Smooth muscle cell (in vitro differentiated cells): ENCODE data around the gene RHBDF1. TPM values are rescaled to one million over a fixed set of nuclear protein-coding genes. Genes with fewer than 3 reads are reported as not detected.

ENCODE experiments used
- DNase-seq: peaks from one replicate; lab custom pipeline; 2025; ENCODE audit not compliant: unreplicated experiment; lab: John Stamatoyannopoulos, UW
- H2AFZ ChIP-seq: fragments of 200-600 bp; sonication (generic); 2 replicates; pipeline ENCODE4 v1.6.0; 2016; ENCODE audit warnings: antibody characterized with exemption, low read depth, mild to moderate bottlenecking
- H3F3A ChIP-seq: fragments of 200-600 bp; sonication (generic); 2 replicates; pipeline ENCODE4 v1.6.0; 2017; ENCODE audit warnings: antibody characterized with exemption, low read depth
- H3K27ac ChIP-seq: fragments of 200-600 bp; sonication (generic); 2 replicates; pipeline ENCODE4 v1.5.1; 2016; ENCODE audit warnings: low read depth, mild to moderate bottlenecking
- H3K27me3 ChIP-seq: fragments of 200-600 bp; sonication (generic); 2 replicates; pipeline ENCODE4 v1.6.1; 2016; ENCODE audit warnings: low read depth, mild to moderate bottlenecking
- H3K36me3 ChIP-seq: fragments of 200-600 bp; sonication (generic); 2 replicates; pipeline ENCODE4 v1.5.1; 2016; ENCODE audit warnings: low read depth
- H3K4me1 ChIP-seq: fragments of 200-600 bp; sonication (generic); 2 replicates; pipeline ENCODE4 v1.5.1; 2016; ENCODE audit warnings: low read depth
- H3K4me2 ChIP-seq: fragments of 200-600 bp; sonication (generic); 2 replicates; pipeline ENCODE4 v1.6.0; 2016; ENCODE audit warnings: mild to moderate bottlenecking
- H3K4me3 ChIP-seq: fragments of 200-600 bp; sonication (generic); 2 replicates; pipeline ENCODE4 v1.5.1; 2016; ENCODE audit warnings: mild to moderate bottlenecking
- H3K79me2 ChIP-seq: fragments of 200-600 bp; sonication (generic); 2 replicates; pipeline ENCODE4 v1.6.0; 2016; ENCODE audit warnings: low read depth, mild to moderate bottlenecking
- H3K9ac ChIP-seq: fragments of 200-600 bp; sonication (generic); 2 replicates; pipeline ENCODE4 v1.6.0; 2016; ENCODE audit warnings: low read depth
- H3K9me3 ChIP-seq: fragments of 200-600 bp; sonication (generic); replicated peaks from 2 replicates; pipeline ENCODE4 v1.5.1; 2016; ENCODE audit warnings: low read depth
- H4K20me1 ChIP-seq: fragments of 200-600 bp; sonication (generic); 2 replicates; pipeline ENCODE4 v1.6.0; 2016; ENCODE audit warnings: low read depth
- WGBS: methylation state at CpG from one replicate; pipeline ENCODE4 v1.1.7; 2016; ENCODE audit warnings: low lambda C conversion rate; 5-methylcytosine and 5-hydroxymethylcytosine counted together
- polyA plus RNA-seq: library from polyadenylated mRNA; unstranded; fragments of >200 nt; fragmentation: Nextera tagmentation; extraction: Ambion mirVana; gene quantifications from 2 replicates; pipeline ENCODE4 v1.2.1, GENCODE V29; 2016
- total RNA-seq: library from RNA; depleted of rRNA; stranded (reverse); fragments of >200 nt; gene quantifications from 2 replicates; pipeline ENCODE4 v1.2.3, GENCODE V29; 2014
- TF ChIP-seq, protein P1 (sequence below): fragments of 200-600 bp; sonication (generic); IDR thresholded peaks from 2 replicates; pipeline ENCODE4 v1.5.1; 2017; ENCODE audit warnings: borderline replicate concordance, mild to moderate bottlenecking, antibody characterized with exemption; ENCODE audit not compliant: insufficient read depth, poor library complexity, severe bottlenecking

The RHBDF1 gene, protein sequence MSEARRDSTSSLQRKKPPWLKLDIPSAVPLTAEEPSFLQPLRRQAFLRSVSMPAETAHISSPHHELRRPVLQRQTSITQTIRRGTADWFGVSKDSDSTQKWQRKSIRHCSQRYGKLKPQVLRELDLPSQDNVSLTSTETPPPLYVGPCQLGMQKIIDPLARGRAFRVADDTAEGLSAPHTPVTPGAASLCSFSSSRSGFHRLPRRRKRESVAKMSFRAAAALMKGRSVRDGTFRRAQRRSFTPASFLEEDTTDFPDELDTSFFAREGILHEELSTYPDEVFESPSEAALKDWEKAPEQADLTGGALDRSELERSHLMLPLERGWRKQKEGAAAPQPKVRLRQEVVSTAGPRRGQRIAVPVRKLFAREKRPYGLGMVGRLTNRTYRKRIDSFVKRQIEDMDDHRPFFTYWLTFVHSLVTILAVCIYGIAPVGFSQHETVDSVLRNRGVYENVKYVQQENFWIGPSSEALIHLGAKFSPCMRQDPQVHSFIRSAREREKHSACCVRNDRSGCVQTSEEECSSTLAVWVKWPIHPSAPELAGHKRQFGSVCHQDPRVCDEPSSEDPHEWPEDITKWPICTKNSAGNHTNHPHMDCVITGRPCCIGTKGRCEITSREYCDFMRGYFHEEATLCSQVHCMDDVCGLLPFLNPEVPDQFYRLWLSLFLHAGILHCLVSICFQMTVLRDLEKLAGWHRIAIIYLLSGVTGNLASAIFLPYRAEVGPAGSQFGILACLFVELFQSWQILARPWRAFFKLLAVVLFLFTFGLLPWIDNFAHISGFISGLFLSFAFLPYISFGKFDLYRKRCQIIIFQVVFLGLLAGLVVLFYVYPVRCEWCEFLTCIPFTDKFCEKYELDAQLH
- total RNA-seq (38.2 and 41.4 TPM in 2 replicates), polyA plus RNA-seq (68.0 and 84.9 TPM in 2 replicates)

DNA sequence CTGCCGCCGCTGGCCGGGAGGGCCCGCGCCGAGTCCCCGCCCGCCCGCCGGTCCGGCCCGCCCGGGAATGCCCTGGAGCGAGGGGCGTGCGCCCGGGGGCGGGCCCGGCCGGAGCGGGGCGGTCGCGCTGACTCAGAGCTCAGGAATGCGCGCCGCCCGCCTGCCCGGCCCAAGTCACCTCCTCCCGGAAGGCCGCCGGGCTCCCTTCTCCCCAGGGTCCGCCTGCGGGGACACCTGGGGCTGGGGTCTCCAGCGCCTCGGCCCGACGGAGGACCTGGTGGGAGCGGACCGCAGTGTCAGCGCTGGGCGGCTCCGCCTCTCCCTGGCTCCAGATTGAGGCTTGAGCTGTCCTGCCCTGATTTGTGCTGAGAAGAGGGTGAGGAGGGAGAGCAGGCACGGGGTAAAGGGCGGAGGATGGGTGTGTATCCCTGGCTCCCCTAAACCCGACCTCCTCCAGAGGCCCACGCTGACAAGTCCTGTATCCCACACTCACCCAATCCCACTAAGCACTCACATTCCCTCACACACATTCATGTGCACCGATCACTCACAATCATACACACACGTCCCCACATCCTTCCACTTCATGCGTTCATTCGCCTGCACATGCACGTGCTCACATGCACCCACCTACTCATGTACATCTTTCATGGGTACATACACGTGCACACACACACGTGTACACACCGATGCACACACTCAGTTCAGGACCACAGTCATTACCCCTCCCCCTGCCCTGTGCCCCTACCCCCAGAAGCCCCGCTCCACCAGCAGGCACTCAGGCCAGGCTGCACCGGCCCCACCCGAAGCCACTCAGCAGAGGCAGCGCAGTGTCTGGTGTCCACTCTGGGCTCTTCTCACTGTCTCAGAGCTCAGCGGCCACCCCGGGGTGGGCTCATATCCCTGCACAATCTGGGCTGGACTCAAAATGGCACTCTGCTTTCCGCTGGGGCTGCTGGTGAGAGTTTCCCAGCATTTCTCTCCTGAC lies at the start of gene RHBDF1:
Gene RHBDF1, minus strand, starts transcription at position 71 of the 988 bp plus-strand sequence. CDS start 7,616 bp downstream, outside the sequence.
- H3K27ac ChIP-seq, result peak within 1 kb of the TSS; percentile 74
- H4K20me1 ChIP-seq, result peaks cover 35% of the 10 kb centered on the region
- H3K4me2 ChIP-seq, result peak within 1 kb of the TSS; percentile 93
- peak within 1 kb of the TSS; percentile 86 for H3K4me3 ChIP-seq
- H3K9ac ChIP-seq, result peak within 1 kb of the TSS; percentile 82
- peaks cover 37% of the 10 kb centered on the region for H3K79me2 ChIP-seq
- WGBS, result 34% methylated on average over 33 of the region's 62 CpGs
- TF ChIP-seq, protein P1, sequence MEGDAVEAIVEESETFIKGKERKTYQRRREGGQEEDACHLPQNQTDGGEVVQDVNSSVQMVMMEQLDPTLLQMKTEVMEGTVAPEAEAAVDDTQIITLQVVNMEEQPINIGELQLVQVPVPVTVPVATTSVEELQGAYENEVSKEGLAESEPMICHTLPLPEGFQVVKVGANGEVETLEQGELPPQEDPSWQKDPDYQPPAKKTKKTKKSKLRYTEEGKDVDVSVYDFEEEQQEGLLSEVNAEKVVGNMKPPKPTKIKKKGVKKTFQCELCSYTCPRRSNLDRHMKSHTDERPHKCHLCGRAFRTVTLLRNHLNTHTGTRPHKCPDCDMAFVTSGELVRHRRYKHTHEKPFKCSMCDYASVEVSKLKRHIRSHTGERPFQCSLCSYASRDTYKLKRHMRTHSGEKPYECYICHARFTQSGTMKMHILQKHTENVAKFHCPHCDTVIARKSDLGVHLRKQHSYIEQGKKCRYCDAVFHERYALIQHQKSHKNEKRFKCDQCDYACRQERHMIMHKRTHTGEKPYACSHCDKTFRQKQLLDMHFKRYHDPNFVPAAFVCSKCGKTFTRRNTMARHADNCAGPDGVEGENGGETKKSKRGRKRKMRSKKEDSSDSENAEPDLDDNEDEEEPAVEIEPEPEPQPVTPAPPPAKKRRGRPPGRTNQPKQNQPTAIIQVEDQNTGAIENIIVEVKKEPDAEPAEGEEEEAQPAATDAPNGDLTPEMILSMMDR, result no peak
- DNase-seq, result peak; percentile 19
- H3F3A ChIP-seq, result peaks cover 31% of the 10 kb centered on the region
- H2AFZ ChIP-seq, result no peak within 1 kb of the TSS
- no peaks in the 10 kb centered on the region for H3K27me3 ChIP-seq
- no peaks in the 10 kb centered on the region for H3K9me3 ChIP-seq
- peaks cover 62% of the 10 kb centered on the region for H3K4me1 ChIP-seq
- H3K36me3 ChIP-seq, result no peaks in the 10 kb centered on the region

DNA sequence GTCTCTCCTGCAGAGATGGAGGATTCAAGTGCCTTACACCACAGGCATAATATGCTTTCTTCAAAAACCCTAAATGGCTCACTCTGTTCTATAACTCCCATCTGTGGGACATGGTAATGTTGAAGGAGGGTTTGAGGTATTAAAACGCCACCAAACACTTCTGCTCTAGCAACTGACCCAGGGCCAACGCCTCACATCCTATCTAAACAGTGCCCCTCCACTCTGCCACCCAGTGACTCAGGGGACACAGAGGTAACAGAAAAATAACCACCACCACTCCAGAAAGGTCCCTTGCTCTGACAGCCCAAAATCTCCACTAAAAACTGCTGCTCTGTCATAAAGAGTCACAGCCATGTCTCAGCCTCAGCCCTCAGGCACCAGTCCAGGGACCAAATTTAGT lies 48.3 kb upstream of the RHBDF1 start:
- Histone ChIP-seq H3K9me3 (no peaks in the 10 kb centered on the region), H4K20me1 (peaks cover 81% of the 10 kb centered on the region), H3K79me2 (no peaks in the 10 kb centered on the region), H3K27me3 (no peaks in the 10 kb centered on the region), H2AFZ (no peak overlapping the region), H3K36me3 (no peaks in the 10 kb centered on the region), H3F3A (no peaks in the 10 kb centered on the region), H3K4me2 (no peak overlapping the region), H3K4me3 (no peak overlapping the region), H3K9ac (no peak overlapping the region), H3K27ac (no peak overlapping the region), H3K4me1 (no peaks in the 10 kb centered on the region)
- no peak for DNase-seq
- TF ChIP-seq, protein P1, result no peak
- 100% methylated on average over 2 of the region's 2 CpGs for WGBS

DNA sequence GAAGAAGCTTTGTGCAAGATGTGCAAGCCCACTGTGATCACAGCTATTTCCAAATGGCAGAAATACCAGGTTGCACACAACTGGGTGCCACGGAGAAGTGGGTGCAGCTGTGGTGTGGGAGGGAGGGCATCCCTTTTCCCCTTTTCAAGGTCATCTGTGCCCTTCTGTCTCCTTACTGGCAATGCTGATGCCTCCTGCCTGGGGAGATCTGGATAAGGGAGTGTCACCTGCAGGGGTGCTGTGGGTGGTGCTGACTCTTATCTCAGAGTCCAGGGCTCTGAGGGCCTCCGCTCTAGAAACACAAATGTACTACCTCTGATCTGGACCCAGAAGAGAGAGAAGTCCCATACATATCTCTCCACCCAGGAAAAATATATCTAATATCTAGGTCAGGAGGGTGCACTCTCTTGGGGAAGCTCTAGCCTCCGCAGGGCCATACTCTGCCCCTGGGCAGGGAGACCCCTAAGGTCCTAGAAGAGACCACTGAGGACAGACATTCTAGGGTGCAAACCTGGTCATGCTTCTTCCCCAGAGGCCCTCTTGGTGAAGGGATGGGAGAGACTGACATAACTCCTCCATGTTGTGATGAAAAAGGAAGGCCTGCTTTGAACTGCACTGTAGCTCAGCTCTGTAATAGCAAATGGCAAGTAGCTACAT lies 47.5 kb upstream of the RHBDF1 start:
- no peak for DNase-seq
- Histone ChIP-seq H3K9me3 (no peaks in the 10 kb centered on the region), H3F3A (no peaks in the 10 kb centered on the region), H3K4me2 (no peak overlapping the region), H2AFZ (no peak overlapping the region), H3K27me3 (no peaks in the 10 kb centered on the region), H3K27ac (no peak overlapping the region), H3K36me3 (no peaks in the 10 kb centered on the region), H3K4me3 (no peak overlapping the region), H3K79me2 (no peaks in the 10 kb centered on the region), H3K4me1 (no peaks in the 10 kb centered on the region), H4K20me1 (peaks cover 73% of the 10 kb centered on the region), H3K9ac (no peak overlapping the region)
- TF ChIP-seq, protein P1, result no peak
- 98% methylated on average over 3 of the region's 3 CpGs for WGBS
